SK-N-SH treated with all-trans-retinoic acid at 6 μM for 48 hours (cell line): ENCODE results near the gene PAPPA2.

Source experiments
- ATAC-seq: fragments of 200-7000 bp; cut with Tn5 transposase; 3 replicates; pipeline ENCODE4 v1.9.1; 2020; ENCODE audit warnings: mild to moderate bottlenecking, moderate library complexity
- ARNTL ChIP-seq: fragments of 450-650 bp; formaldehyde crosslinking; IDR thresholded peaks from 2 replicates; pipeline ENCODE4 v1.5.0; 2020; ENCODE audit warnings: low read depth, mild to moderate bottlenecking, moderate library complexity, borderline replicate concordance
- BACH2 ChIP-seq: fragments of 250-450 bp; sonication (Bioruptor Pico); IDR thresholded peaks from 2 replicates; pipeline ENCODE4 v1.9.0; 2021; ENCODE audit warnings: mild to moderate bottlenecking, borderline replicate concordance
- GLIS3 ChIP-seq: fragments of 250-450 bp; sonication (Bioruptor Pico); IDR thresholded peaks from 2 replicates; pipeline ENCODE4 v1.5.0; 2020; ENCODE audit warnings: mild to moderate bottlenecking, moderate library complexity
- ISL1 ChIP-seq: fragments of 250-450 bp; sonication (Bioruptor Pico); IDR thresholded peaks from 2 replicates; pipeline ENCODE4 v2.1.2; 2022; ENCODE audit warnings: mild to moderate bottlenecking, moderate library complexity
- OSR1 ChIP-seq: fragments of 250-450 bp; sonication (Bioruptor Pico); IDR thresholded peaks from 2 replicates; pipeline ENCODE4 v1.8.0; 2022; ENCODE audit warnings: moderate library complexity, mild to moderate bottlenecking, inconsistent platforms
- PPARA ChIP-seq: fragments of 250-450 bp; sonication (Bioruptor Pico); IDR thresholded peaks from 2 replicates; pipeline ENCODE4 v1.5.0; 2020; ENCODE audit warnings: mild to moderate bottlenecking, borderline replicate concordance
- SNAI2 ChIP-seq: fragments of 250-450 bp; sonication (Bioruptor Pico); IDR thresholded peaks from 2 replicates; pipeline ENCODE4 v1.5.0; 2020; ENCODE audit warnings: mild to moderate bottlenecking, moderate library complexity
- ZC3H10 ChIP-seq: fragments of 250-450 bp; sonication (Bioruptor Pico); IDR thresholded peaks from 2 replicates; pipeline ENCODE4 v1.5.1; 2021; ENCODE audit warnings: mild to moderate bottlenecking, moderate library complexity
- ZFP3 ChIP-seq: fragments of 250-450 bp; sonication (Bioruptor Pico); IDR thresholded peaks from 2 replicates; pipeline ENCODE4 v1.5.0; 2020; ENCODE audit warnings: mild to moderate bottlenecking, moderate library complexity
- ZFP30 ChIP-seq: fragments of 450-650 bp; formaldehyde crosslinking; IDR thresholded peaks from 2 replicates; pipeline ENCODE4 v1.5.0; 2022; ENCODE audit warnings: mild to moderate bottlenecking, moderate library complexity
- ZNF565 ChIP-seq: fragments of 450-650 bp; formaldehyde crosslinking; conservative IDR thresholded peaks from 2 replicates; pipeline ENCODE4 v1.5.0; 2020; ENCODE audit warnings: low read depth, mild to moderate bottlenecking, moderate library complexity
- ZNF70 ChIP-seq: fragments of 450-650 bp; formaldehyde crosslinking; IDR thresholded peaks from 2 replicates; pipeline ENCODE4 v1.5.0; 2020; ENCODE audit warnings: mild to moderate bottlenecking, moderate library complexity
- ZNF8 ChIP-seq: fragments of 450-650 bp; formaldehyde crosslinking; IDR thresholded peaks from 2 replicates; pipeline ENCODE4 v1.5.0; 2020; ENCODE audit warnings: mild to moderate bottlenecking, moderate library complexity
- TF ChIP-seq, protein P1 (sequence below): fragments of 250-450 bp; sonication (Bioruptor Pico); IDR thresholded peaks from 2 replicates; pipeline ENCODE4 v1.8.0; 2021; ENCODE audit warnings: low read depth, mild to moderate bottlenecking, moderate library complexity, borderline replicate concordance
- TF ChIP-seq, protein P2 (sequence below): fragments of 250-450 bp; sonication (Bioruptor Pico); IDR thresholded peaks from 2 replicates; pipeline ENCODE4 v1.5.0; 2020; ENCODE audit warnings: mild to moderate bottlenecking, moderate library complexity
- TF ChIP-seq, protein P3 (sequence below): fragments of 250-450 bp; sonication (Bioruptor Pico); IDR thresholded peaks from 2 replicates; pipeline ENCODE4 v1.5.1; 2021; ENCODE audit warnings: mild to moderate bottlenecking, moderate library complexity
- TF ChIP-seq, protein P4 (sequence below): fragments of 250-450 bp; sonication (Bioruptor Pico); IDR thresholded peaks from 2 replicates; pipeline ENCODE4 v1.5.1; 2020; ENCODE audit warnings: low read depth, mild to moderate bottlenecking, moderate library complexity

PAPPA2 gene

DNA sequence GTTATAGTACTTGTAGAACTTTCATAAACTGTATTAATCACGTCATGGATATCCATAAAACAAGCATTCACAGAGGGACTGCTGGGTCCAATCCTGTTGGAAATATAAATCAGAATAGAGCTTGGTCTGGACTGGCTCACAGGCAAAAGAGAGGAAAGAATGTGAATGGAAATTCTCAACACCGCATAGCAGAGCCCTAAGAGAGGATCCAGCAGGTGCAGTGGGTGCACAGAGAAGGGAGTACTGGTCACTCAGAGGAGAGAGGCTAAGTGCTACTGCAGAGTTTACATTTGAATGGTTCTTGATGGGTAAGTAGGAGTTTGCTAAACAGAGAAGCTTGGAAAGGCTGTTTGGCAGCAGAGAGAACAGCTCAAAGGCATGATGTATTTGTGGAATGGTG, 231.7 kb downstream of the PAPPA2 start:
- TF ChIP-seq GLIS3, result no peak
- no peak for TF ChIP-seq ZC3H10 (CRISPR knock-in tag)
- peak; percentile 66; the same call in 1 of the 2 replicates for TF ChIP-seq ZFP3 (CRISPR knock-in tag)
- ATAC-seq, result no peak

DNA sequence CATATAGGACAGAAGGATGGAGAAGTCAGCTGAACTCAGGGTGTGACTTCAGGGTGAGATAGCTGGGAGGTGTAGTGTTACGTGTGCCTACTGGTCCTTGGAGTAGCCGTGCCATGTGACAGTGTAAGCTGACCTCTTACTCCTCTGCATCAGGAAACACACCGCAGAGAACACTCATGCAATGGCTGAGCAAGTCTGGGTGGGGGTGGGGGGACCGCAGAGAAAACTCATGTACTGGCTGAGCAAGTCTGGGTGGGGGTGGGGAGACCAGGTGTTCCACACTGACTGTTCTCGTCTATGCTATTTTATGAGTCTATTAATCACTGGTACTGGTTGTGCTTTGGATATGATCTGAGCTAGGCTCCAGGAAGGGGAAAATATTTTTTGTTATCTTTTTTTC, 233.1 kb downstream of the PAPPA2 start:
- ATAC-seq, result no peak
- TF ChIP-seq ZFP30 (CRISPR knock-in tag) (no peak), SNAI2 (CRISPR knock-in tag) (no peak), PPARA (CRISPR knock-in tag) (no peak), ISL1 (no peak), BACH2 (CRISPR knock-in tag) (no peak), ARNTL (no peak), ZNF565 (no peak), OSR1 (CRISPR knock-in tag) (no peak), ZNF70 (CRISPR knock-in tag) (no peak)
- TF ChIP-seq, protein P1, sequence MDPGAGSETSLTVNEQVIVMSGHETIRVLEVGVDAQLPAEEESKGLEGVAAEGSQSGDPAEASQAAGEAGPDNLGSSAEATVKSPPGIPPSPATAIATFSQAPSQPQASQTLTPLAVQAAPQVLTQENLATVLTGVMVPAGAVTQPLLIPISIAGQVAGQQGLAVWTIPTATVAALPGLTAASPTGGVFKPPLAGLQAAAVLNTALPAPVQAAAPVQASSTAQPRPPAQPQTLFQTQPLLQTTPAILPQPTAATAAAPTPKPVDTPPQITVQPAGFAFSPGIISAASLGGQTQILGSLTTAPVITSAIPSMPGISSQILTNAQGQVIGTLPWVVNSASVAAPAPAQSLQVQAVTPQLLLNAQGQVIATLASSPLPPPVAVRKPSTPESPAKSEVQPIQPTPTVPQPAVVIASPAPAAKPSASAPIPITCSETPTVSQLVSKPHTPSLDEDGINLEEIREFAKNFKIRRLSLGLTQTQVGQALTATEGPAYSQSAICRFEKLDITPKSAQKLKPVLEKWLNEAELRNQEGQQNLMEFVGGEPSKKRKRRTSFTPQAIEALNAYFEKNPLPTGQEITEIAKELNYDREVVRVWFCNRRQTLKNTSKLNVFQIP (CRISPR knock-in tag), result no peak
- TF ChIP-seq, protein P2, sequence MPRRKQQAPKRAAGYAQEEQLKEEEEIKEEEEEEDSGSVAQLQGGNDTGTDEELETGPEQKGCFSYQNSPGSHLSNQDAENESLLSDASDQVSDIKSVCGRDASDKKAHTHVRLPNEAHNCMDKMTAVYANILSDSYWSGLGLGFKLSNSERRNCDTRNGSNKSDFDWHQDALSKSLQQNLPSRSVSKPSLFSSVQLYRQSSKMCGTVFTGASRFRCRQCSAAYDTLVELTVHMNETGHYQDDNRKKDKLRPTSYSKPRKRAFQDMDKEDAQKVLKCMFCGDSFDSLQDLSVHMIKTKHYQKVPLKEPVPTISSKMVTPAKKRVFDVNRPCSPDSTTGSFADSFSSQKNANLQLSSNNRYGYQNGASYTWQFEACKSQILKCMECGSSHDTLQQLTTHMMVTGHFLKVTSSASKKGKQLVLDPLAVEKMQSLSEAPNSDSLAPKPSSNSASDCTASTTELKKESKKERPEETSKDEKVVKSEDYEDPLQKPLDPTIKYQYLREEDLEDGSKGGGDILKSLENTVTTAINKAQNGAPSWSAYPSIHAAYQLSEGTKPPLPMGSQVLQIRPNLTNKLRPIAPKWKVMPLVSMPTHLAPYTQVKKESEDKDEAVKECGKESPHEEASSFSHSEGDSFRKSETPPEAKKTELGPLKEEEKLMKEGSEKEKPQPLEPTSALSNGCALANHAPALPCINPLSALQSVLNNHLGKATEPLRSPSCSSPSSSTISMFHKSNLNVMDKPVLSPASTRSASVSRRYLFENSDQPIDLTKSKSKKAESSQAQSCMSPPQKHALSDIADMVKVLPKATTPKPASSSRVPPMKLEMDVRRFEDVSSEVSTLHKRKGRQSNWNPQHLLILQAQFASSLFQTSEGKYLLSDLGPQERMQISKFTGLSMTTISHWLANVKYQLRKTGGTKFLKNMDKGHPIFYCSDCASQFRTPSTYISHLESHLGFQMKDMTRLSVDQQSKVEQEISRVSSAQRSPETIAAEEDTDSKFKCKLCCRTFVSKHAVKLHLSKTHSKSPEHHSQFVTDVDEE (CRISPR knock-in tag), result no peak
- TF ChIP-seq, protein P3, sequence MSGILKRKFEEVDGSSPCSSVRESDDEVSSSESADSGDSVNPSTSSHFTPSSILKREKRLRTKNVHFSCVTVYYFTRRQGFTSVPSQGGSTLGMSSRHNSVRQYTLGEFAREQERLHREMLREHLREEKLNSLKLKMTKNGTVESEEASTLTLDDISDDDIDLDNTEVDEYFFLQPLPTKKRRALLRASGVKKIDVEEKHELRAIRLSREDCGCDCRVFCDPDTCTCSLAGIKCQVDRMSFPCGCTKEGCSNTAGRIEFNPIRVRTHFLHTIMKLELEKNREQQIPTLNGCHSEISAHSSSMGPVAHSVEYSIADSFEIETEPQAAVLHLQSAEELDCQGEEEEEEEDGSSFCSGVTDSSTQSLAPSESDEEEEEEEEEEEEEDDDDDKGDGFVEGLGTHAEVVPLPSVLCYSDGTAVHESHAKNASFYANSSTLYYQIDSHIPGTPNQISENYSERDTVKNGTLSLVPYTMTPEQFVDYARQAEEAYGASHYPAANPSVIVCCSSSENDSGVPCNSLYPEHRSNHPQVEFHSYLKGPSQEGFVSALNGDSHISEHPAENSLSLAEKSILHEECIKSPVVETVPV (CRISPR knock-in tag), result no peak
- TF ChIP-seq, protein P4, sequence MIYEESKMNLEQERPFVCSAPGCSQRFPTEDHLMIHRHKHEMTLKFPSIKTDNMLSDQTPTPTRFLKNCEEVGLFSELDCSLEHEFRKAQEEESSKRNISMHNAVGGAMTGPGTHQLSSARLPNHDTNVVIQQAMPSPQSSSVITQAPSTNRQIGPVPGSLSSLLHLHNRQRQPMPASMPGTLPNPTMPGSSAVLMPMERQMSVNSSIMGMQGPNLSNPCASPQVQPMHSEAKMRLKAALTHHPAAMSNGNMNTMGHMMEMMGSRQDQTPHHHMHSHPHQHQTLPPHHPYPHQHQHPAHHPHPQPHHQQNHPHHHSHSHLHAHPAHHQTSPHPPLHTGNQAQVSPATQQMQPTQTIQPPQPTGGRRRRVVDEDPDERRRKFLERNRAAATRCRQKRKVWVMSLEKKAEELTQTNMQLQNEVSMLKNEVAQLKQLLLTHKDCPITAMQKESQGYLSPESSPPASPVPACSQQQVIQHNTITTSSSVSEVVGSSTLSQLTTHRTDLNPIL (CRISPR knock-in tag), result no peak

DNA sequence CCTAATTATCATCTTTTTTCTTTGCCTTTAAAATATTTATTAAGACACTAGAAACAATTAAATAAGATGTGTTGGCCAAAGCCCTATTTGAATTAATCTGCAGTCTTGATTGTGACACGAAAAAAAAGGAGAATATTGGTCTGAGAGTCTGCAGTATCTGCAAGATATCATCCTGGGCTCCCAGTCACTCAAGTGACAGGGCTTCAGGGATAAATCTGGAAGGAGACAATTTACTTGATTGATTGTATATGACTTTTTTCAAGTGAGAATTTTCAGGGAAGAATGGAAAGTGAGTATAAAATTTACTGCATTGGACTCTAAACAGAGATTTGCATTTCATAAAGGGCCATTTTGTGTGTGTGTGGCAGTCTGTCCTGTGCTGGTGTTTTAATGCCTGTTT, 233.7 kb downstream of the PAPPA2 start:
- TF ChIP-seq ZNF8, result no peak
- no peak for ATAC-seq

DNA sequence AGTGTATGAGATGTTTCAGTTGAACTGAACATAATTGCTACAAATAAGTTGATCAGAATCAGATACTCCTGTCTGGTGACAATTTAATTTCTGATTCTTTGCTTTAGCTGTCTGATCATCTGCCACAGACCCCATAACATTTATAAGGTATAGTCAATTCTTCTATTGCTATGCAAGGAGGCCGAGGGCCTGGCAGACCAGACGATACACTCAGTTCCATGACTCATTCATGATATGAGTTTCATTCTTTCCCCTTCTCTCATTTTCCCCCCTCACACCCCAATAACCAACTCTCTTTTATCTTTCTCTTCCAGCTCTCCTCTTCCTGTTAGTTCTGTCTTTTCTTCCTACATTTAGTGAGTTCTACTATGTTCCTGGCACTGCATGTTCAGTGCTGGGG, 236.8 kb downstream of the PAPPA2 start:
- no peak for ATAC-seq
- TF ChIP-seq, protein P1 (CRISPR knock-in tag), result no peak
- TF ChIP-seq SNAI2 (CRISPR knock-in tag), result no peak
- TF ChIP-seq, protein P4 (CRISPR knock-in tag), result no peak
